ENCODE data around the gene ZNF408. TPM values are rescaled to one million over a fixed set of nuclear protein-coding genes. Genes with fewer than 3 reads are reported as not detected.

Gene ZNF408
- total RNA-seq, 4 donors from 2014 or later, result 4.3 to 12.2 (median 7.9) TPM

GRCh38 chr11:46736615-46737014, 35.8 kb downstream of the ZNF408 start:
- no peak for DNase-seq (ENCODE audit: low spot score)
- no peak for TF ChIP-seq CTCF (IDR thresholded peaks at IDR 0.05)
- no peak for ATAC-seq (ENCODE audit: low FRiP score)

- DNase-seq (ENCODE audit: low spot score), result no peak
- TF ChIP-seq CTCF (IDR thresholded peaks at IDR 0.05), result no peak
- ATAC-seq (ENCODE audit: low FRiP score), result no peak
Observed at GRCh38 chr11:46737699-46738098, 36.9 kb downstream of the ZNF408 start.

- no peak for ATAC-seq (ENCODE audit: low FRiP score)
- TF ChIP-seq CTCF (IDR thresholded peaks at IDR 0.05), result no peak
- no peak for DNase-seq (ENCODE audit: low spot score)
Observed at GRCh38 chr11:46738887-46739286, 38.1 kb downstream of the ZNF408 start.

GRCh38 chr11:46741600-46742484, 41.0 kb downstream of the ZNF408 start:
- DNase-seq (ENCODE audit: low spot score) (no peak), ATAC-seq (ENCODE audit: low FRiP score) (no peak)
- no peak for TF ChIP-seq CTCF (IDR thresholded peaks at IDR 0.05)

- no peak for TF ChIP-seq CTCF (IDR thresholded peaks at IDR 0.05)
- ATAC-seq (ENCODE audit: low FRiP score) (no peak), DNase-seq (ENCODE audit: low spot score) (no peak)
Observed at GRCh38 chr11:46743043-46743442, 42.2 kb downstream of the ZNF408 start.

- DNase-seq (ENCODE audit: low spot score) (no peak), ATAC-seq (ENCODE audit: low FRiP score) (no peak)
- TF ChIP-seq CTCF (IDR thresholded peaks at IDR 0.05), result no peak
Observed at GRCh38 chr11:46743693-46744339, 43.0 kb downstream of the ZNF408 start.

Measured in omental fat pad (tissue), 4 donors.